Astrocyte (in vitro differentiated cells and primary cell): ENCODE data around the gene LDLRAD4. TPM values are rescaled to one million over a fixed set of nuclear protein-coding genes. Genes with fewer than 3 reads are reported as not detected.

Experiments
- DNase-seq: peaks from one replicate; pipeline ENCODE4 v3.0.0-alpha.2; 2010; ENCODE audit warnings: low read depth
- FAIRE-seq: peaks from 2 replicates; lab custom pipeline; 2011; peaks lifted over from hg19 to GRCh38; lab: Jason Lieb, UNC
- H2AFZ ChIP-seq: 2 replicates; pipeline ENCODE4 v1.6.0; 2012; ENCODE audit warnings: low read depth, low read length, inconsistent platforms
- H3K27ac ChIP-seq: 2 replicates; pipeline ENCODE4 v1.5.1; 2011; ENCODE audit warnings: low read depth, low read length, inconsistent platforms
- H3K27me3 ChIP-seq: 2 replicates; pipeline ENCODE4 v1.6.0; 2011; ENCODE audit warnings: low read length, inconsistent platforms; ENCODE audit not compliant: insufficient read depth
- H3K36me3 ChIP-seq: 2 replicates; pipeline ENCODE4 v1.5.1; 2011; ENCODE audit warnings: low read length, inconsistent platforms; ENCODE audit not compliant: insufficient read depth
- H3K4me1 ChIP-seq: 2 replicates; pipeline ENCODE4 v1.5.1; 2011; ENCODE audit warnings: low read length, inconsistent platforms; ENCODE audit not compliant: insufficient read depth
- H3K4me2 ChIP-seq: 2 replicates; pipeline ENCODE4 v1.6.0; 2012; ENCODE audit warnings: low read length, inconsistent platforms
- H3K4me3 ChIP-seq: 2 replicates; pipeline ENCODE4 v1.5.1; 2011; ENCODE audit warnings: low read depth, mild to moderate bottlenecking, low read length, inconsistent platforms; ENCODE audit not compliant: insufficient read depth
- H3K79me2 ChIP-seq: 2 replicates; pipeline ENCODE4 v1.6.0; 2012; ENCODE audit warnings: mild to moderate bottlenecking, low read length, inconsistent platforms; ENCODE audit not compliant: insufficient read depth
- H3K9ac ChIP-seq: 2 replicates; pipeline ENCODE4 v1.6.0; 2012; ENCODE audit warnings: mild to moderate bottlenecking, low read length, inconsistent platforms
- H3K9me3 ChIP-seq: 2 replicates; pipeline ENCODE4 v1.5.1; 2012; ENCODE audit warnings: low read depth, mild to moderate bottlenecking, low read length, inconsistent platforms; ENCODE audit not compliant: insufficient read depth
- H4K20me1 ChIP-seq: 2 replicates; pipeline ENCODE4 v1.6.0; 2012; ENCODE audit warnings: low read length, inconsistent platforms; ENCODE audit not compliant: insufficient read depth
- H3K27ac Mint-ChIP-seq: one replicate; pipeline ENCODE4 v1.8.0; 2021; ENCODE audit warnings: mild to moderate bottlenecking, mixed read lengths; ENCODE audit not compliant: unreplicated experiment
- H3K27me3 Mint-ChIP-seq: one replicate; pipeline ENCODE4 v1.8.0; 2021; ENCODE audit warnings: low read depth, mixed read lengths; ENCODE audit not compliant: unreplicated experiment
- H3K36me3 Mint-ChIP-seq: one replicate; pipeline ENCODE4 v1.8.0; 2021; ENCODE audit warnings: low read depth, mixed read lengths; ENCODE audit not compliant: unreplicated experiment
- H3K4me1 Mint-ChIP-seq: one replicate; pipeline ENCODE4 v1.8.0; 2021; ENCODE audit warnings: low read depth, mixed read lengths; ENCODE audit not compliant: unreplicated experiment
- H3K4me3 Mint-ChIP-seq: one replicate; pipeline ENCODE4 v1.8.0; 2021; ENCODE audit warnings: mild to moderate bottlenecking, moderate library complexity, mixed read lengths; ENCODE audit not compliant: unreplicated experiment
- H3K9me3 Mint-ChIP-seq: one replicate; pipeline ENCODE4 v1.8.0; 2021; ENCODE audit warnings: mild to moderate bottlenecking, mixed read lengths; ENCODE audit not compliant: unreplicated experiment
- CTCF ChIP-seq: IDR thresholded peaks from 2 replicates; pipeline ENCODE4 v1.5.1; 2011; ENCODE audit warnings: low read depth, mild to moderate bottlenecking, inconsistent platforms, low read length, moderate library complexity; ENCODE audit not compliant: insufficient read depth
- EZH2 ChIP-seq: IDR thresholded peaks from 2 replicates; pipeline ENCODE4 v1.6.1; 2012; ENCODE audit warnings: mild to moderate bottlenecking, low read length, inconsistent platforms; ENCODE audit not compliant: insufficient read depth
- total RNA-seq: library from RNA; stranded (reverse); gene quantifications from 2 replicates; pipeline ENCODE4 v1.2.1, GENCODE V29; 2021

Gene LDLRAD4
- total RNA-seq, 1 donor from 2014 or later, result 26.0 TPM

DNA sequence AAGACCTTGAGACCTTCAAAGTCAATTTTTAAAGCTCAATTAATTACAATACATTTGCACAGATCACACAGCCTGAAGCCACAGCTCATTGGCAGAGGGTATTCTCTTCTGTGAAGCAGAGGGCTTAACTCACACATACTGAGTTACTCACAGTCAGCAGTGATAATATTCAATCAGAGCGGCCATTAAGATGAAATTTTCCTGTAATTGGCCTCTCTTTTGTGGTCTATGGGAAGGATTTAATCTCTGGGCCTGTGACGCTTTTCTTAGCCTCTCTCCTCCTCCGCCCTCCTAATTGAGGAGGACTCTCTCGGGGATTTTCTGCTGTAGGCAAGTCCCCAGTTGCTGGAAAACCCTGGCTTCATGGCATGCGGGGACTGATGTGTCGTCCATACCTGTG is 12.3 kb upstream of the LDLRAD4 start:
- DNase-seq (no peak), FAIRE-seq (no peak)
- H3K36me3 ChIP-seq, result no peaks in the 10 kb centered on the region
- TF ChIP-seq CTCF (no peak), EZH2 (no peak)
- peaks cover 7% of the 10 kb centered on the region for H3K9me3 Mint-ChIP-seq
- no peak overlapping the region for H2AFZ ChIP-seq
- H3K4me1 ChIP-seq, result no peaks in the 10 kb centered on the region
- no peak overlapping the region for H3K9ac ChIP-seq
- H3K27ac Mint-ChIP-seq, result no peak overlapping the region
- peaks cover 26% of the 10 kb centered on the region for H3K27me3 Mint-ChIP-seq
- H3K4me3 ChIP-seq, result no peak overlapping the region
- H3K36me3 Mint-ChIP-seq, result peaks cover 2% of the 10 kb centered on the region
- H3K4me3 Mint-ChIP-seq, result no peak overlapping the region
- no peaks in the 10 kb centered on the region for H3K4me1 Mint-ChIP-seq
- H4K20me1 ChIP-seq, result no peaks in the 10 kb centered on the region
- H3K79me2 ChIP-seq, result no peaks in the 10 kb centered on the region
- H3K27me3 ChIP-seq, result peaks cover 5% of the 10 kb centered on the region
- no peak overlapping the region for H3K4me2 ChIP-seq
- H3K9me3 ChIP-seq, result no peaks in the 10 kb centered on the region
- no peak overlapping the region for H3K27ac ChIP-seq

DNA sequence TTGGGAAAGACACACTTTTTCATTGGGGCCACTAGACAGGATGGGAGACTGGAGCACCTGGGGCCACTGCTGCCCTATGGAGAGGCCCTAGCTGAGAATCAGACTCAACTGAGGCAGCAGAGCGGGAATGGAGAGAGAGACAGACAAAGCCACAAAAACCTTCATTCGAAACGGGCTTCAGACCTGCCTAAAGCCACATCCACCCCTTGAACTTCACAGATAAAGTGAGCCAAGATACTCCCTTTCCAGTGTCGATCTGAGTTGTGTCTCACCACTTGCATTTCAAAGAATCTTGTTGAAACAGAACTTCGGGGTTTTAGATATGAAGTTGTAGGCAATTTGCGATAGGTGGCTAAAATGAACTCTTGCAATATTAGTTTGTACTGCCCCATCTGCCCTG is 11.3 kb upstream of the LDLRAD4 start:
- H3K27ac ChIP-seq, result no peak overlapping the region
- no peaks in the 10 kb centered on the region for H3K79me2 ChIP-seq
- TF ChIP-seq EZH2, result no peak
- TF ChIP-seq CTCF, result no peak
- DNase-seq (no peak), FAIRE-seq (no peak)
- H3K27ac Mint-ChIP-seq, result no peak overlapping the region
- H3K9me3 ChIP-seq, result no peaks in the 10 kb centered on the region
- H3K4me1 ChIP-seq, result no peaks in the 10 kb centered on the region
- H3K27me3 ChIP-seq, result peaks cover 5% of the 10 kb centered on the region
- H4K20me1 ChIP-seq, result no peaks in the 10 kb centered on the region
- peaks cover 7% of the 10 kb centered on the region for H3K9me3 Mint-ChIP-seq
- no peak overlapping the region for H3K4me3 Mint-ChIP-seq
- H3K4me1 Mint-ChIP-seq, result no peaks in the 10 kb centered on the region
- H2AFZ ChIP-seq, result no peak overlapping the region
- peaks cover 2% of the 10 kb centered on the region for H3K36me3 Mint-ChIP-seq
- peaks cover 28% of the 10 kb centered on the region for H3K27me3 Mint-ChIP-seq
- no peak overlapping the region for H3K4me2 ChIP-seq
- H3K36me3 ChIP-seq, result no peaks in the 10 kb centered on the region
- H3K4me3 ChIP-seq, result no peak overlapping the region
- no peak overlapping the region for H3K9ac ChIP-seq

GRCh38 chr18:13211534-13211933 is 7.0 kb upstream of the LDLRAD4 start:
- no peaks in the 10 kb centered on the region for H4K20me1 ChIP-seq
- H3K4me2 ChIP-seq, result no peak overlapping the region
- H3K27ac ChIP-seq, result no peak overlapping the region
- H3K27me3 ChIP-seq, result peaks cover 22% of the 10 kb centered on the region
- Mint-ChIP-seq H3K4me1 (peaks cover 11% of the 10 kb centered on the region), H3K27me3 (peaks cover 42% of the 10 kb centered on the region), H3K9me3 (peaks cover 4% of the 10 kb centered on the region), H3K36me3 (no peaks in the 10 kb centered on the region), H3K27ac (no peak overlapping the region), H3K4me3 (no peak overlapping the region)
- FAIRE-seq, result no peak
- TF ChIP-seq CTCF (no peak), EZH2 (no peak)
- no peak overlapping the region for H2AFZ ChIP-seq
- peaks cover 3% of the 10 kb centered on the region for H3K4me1 ChIP-seq
- no peaks in the 10 kb centered on the region for H3K9me3 ChIP-seq
- H3K4me3 ChIP-seq, result no peak overlapping the region
- no peak for DNase-seq
- no peaks in the 10 kb centered on the region for H3K79me2 ChIP-seq
- no peaks in the 10 kb centered on the region for H3K36me3 ChIP-seq
- no peak overlapping the region for H3K9ac ChIP-seq
